Fibroblast of villous mesenchyme (primary cell): ENCODE results near the gene TTC12. TPM values are rescaled to one million over a fixed set of nuclear protein-coding genes. Genes with fewer than 3 reads are reported as not detected.

ENCODE experiments used
- DNase-seq: peaks from one replicate; pipeline ENCODE4 v3.0.0-alpha.2; 2010; ENCODE audit warnings: low read depth
- H3K4me3 ChIP-seq: 2 replicates; pipeline ENCODE4 v1.5.1; 2011; ENCODE audit warnings: low read depth, mild to moderate bottlenecking, low read length
- total RNA-seq: library from RNA; depleted of rRNA; stranded (reverse); fragments of >200 nt; gene quantifications from 2 replicates; pipeline ENCODE4 v1.2.3, GENCODE V29; 2012
- TF ChIP-seq, protein P1 (sequence below): IDR thresholded peaks from 2 replicates; pipeline ENCODE4 v1.5.1; 2012; ENCODE audit warnings: low read depth, mild to moderate bottlenecking, low read length; ENCODE audit not compliant: insufficient read depth

The TTC12 gene
- total RNA-seq, 1 donor: 16.0 TPM

DNA sequence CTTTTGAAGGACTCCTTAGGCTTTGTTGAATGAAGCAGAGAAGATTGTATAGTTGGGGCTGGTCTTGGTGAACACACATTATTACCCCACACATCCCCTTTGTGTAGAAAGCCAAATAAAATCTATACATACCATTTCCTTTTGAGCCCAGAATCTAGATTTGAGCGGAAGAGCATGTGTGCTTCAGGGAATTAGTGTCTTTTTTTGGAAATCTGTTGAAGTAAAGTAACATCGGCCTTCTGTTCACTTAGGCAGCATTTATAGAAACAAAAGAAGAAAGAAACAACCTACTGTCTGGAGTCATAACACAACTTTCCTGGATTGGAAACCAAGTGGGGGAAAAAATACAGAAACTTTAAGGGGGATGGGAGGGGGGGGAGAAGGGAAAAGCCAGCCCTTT lies 37.9 kb upstream of the TTC12 start:
- DNase-seq: no peak
- TF ChIP-seq, protein P1, sequence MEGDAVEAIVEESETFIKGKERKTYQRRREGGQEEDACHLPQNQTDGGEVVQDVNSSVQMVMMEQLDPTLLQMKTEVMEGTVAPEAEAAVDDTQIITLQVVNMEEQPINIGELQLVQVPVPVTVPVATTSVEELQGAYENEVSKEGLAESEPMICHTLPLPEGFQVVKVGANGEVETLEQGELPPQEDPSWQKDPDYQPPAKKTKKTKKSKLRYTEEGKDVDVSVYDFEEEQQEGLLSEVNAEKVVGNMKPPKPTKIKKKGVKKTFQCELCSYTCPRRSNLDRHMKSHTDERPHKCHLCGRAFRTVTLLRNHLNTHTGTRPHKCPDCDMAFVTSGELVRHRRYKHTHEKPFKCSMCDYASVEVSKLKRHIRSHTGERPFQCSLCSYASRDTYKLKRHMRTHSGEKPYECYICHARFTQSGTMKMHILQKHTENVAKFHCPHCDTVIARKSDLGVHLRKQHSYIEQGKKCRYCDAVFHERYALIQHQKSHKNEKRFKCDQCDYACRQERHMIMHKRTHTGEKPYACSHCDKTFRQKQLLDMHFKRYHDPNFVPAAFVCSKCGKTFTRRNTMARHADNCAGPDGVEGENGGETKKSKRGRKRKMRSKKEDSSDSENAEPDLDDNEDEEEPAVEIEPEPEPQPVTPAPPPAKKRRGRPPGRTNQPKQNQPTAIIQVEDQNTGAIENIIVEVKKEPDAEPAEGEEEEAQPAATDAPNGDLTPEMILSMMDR: no peak
- H3K4me3 ChIP-seq: no peak overlapping the region

DNA sequence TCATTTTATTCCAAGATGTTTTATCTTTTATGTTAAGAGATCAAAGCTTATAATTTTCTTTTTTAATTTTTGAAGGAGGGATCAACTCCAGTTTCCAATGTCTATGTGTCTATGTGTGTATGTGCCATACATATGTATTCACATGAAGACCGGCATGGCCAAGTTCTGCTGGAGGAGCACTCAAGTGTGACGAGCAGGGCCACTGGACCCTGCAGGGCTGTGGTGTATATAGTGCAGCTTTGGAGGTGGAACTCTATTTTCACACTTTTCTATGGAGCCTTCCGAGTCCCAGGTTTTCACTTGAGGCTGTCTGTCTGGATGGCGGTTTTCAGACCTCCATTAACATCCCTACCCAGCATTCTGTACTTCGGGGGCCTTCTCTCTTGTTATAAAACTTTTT lies 36.5 kb upstream of the TTC12 start:
- DNase-seq: no peak
- H3K4me3 ChIP-seq: no peak overlapping the region
- TF ChIP-seq, protein P1: no peak

DNA sequence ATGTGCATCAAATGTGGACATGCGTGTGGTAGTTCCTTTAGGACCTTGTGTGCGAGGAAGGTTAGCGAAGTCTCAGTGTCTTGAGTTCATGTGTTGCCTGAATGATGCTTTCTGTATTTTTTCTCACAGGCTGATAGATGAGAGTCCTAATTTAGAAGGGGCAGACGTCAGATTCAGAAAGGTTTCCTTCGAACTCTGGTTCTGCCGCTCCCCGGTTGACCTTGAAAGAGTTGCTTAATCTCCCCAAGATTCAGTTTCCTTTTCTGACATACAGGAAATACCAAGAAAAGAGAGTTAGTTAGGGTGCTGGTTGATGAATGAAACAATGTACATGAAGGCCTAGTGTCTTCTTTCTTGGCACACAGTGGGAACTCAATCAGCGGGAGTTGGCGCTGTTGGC lies 35.9 kb upstream of the TTC12 start:
- no peak overlapping the region for H3K4me3 ChIP-seq
- DNase-seq: no peak
- TF ChIP-seq, protein P1: no peak

DNA sequence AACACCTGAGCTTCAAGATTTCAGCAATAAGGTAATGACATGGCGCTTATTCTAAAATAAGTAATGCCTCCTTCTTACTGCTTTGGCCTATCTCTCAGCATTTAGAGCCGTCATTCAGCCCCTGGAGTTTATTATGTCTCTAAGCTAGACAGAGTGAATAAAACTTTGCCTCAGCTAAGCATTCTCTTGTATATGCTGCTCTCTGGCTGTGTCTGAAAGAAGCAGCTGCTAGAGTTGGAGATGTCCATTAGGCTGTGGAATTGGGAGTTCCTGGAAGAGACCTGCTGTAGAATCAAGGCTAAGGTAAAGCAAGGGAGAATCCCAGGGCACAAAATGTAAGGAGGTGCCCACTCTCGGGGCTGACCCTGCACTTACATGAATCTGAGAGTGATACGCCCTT lies 35.5 kb upstream of the TTC12 start:
- H3K4me3 ChIP-seq: no peak overlapping the region
- TF ChIP-seq, protein P1: no peak
- DNase-seq: no peak

DNA sequence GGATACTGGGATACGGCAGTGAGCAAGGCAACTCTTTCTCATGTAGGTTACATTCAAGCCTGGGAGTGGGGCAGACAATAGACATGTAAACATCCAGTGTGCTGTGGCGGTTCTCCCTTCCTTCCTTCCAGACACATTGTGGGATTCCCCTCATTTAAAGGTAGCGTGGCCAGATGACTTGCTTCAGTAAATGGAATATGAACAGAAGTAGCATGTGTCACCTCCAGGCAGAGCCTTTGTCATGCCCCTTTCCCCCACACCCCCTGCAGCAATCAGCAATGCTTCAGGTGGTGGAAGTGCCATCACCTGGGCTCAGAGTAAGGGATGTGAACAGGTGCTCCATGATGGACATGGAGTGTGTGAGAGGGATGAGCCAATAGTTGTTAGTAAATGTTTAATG lies 34.8 kb upstream of the TTC12 start:
- TF ChIP-seq, protein P1: no peak
- no peak for DNase-seq
- H3K4me3 ChIP-seq: no peak overlapping the region

DNA sequence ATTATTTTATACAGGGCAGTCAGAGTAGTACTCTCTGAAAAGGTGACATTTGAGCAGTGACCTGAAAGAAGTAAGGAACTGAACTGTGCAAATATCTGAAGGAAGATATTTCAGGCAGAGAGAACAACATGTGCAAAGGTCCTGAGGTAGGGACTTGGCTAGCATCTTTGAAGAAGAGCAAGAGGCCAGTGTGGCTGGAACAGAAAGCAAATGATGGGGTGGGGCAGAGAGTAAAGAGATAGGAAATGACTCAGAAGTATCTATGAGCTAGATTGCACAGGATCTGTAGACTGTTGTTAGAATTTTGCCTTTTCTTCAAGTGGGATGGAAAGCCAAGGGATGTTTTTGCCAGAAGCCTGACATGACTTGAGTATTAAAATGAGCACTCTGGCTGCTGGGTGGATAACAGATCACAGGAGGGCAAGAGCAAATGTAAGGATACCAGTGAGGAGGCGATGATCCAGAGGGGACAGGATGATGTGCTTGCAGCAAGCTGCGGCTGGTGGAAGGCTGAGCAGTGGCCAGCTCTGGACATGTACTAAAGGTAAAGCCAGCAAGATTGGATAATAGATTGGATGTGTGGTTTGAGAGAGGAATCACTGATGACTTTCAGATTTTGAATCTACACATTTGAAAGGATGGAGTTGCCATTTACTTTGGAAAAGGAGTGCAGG lies 33.2 kb upstream of the TTC12 start:
- no peak overlapping the region for H3K4me3 ChIP-seq
- TF ChIP-seq, protein P1: no peak
- no peak for DNase-seq

DNA sequence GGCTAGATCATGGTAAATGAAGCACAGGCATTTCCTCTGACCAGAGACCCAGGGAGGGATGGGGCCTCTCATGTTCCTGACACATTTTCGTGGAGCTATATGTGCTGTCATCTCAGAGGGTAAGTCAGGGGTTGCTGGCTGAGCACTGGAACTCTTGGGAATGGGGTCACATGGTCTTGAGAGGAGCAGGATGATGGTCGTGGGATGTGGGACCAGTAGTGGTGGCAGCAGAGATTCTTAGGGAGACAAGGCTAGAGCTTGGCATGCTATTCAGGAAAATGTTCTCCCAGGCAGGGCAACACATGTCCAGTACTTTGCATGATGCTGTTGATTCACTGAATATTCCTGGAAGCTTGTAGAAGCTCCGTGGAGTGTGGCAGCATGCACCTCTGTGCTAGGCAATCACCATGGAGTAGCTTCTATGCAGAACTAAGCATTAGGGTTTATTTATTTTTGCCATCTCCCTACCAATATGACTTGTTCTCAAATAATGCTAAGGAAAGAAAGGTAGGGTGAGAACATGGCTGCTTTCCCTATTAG lies 31.4 kb upstream of the TTC12 start:
- TF ChIP-seq, protein P1: no peak
- DNase-seq: no peak
- H3K4me3 ChIP-seq: no peak overlapping the region
